GM19238 (cell line): Measurements from ENCODE around the gene ZFPL1.

Source experiments
- DNase-seq: peaks from one replicate; pipeline ENCODE4 v3.0.0; 2011; ENCODE audit warnings: low spot score; ENCODE audit not compliant: insufficient read length

Gene ZFPL1

GRCh38 chr11:65128182-65129145 lies 44.4 kb downstream of the ZFPL1 start:
- no peak for DNase-seq

GRCh38 chr11:65129649-65130441 lies 45.8 kb downstream of the ZFPL1 start:
- DNase-seq, result no peak

- DNase-seq, result no peak
Measured at GRCh38 chr11:65130631-65131416, 46.8 kb downstream of the ZFPL1 start.

DNA sequence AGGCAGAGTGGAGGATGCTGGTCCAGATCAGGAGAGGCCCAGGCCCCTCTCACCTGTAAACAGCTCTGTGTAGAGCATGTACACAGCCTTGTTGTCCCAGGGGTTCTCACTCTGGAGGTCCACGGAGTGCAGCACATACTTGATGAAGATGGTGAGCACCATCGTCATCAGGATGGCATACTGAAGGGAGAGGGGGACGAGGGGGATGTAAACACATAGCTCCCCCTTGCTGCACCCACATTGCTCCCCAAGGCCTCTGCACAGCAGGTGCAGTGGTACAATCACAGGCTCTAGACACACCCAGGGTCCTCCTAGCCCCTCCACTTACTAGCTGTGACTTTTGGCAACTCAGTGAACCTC lies 47.4 kb downstream of the ZFPL1 start:
- no peak for DNase-seq

GRCh38 chr11:65131895-65132237 lies 47.8 kb downstream of the ZFPL1 start:
- no peak for DNase-seq

DNA sequence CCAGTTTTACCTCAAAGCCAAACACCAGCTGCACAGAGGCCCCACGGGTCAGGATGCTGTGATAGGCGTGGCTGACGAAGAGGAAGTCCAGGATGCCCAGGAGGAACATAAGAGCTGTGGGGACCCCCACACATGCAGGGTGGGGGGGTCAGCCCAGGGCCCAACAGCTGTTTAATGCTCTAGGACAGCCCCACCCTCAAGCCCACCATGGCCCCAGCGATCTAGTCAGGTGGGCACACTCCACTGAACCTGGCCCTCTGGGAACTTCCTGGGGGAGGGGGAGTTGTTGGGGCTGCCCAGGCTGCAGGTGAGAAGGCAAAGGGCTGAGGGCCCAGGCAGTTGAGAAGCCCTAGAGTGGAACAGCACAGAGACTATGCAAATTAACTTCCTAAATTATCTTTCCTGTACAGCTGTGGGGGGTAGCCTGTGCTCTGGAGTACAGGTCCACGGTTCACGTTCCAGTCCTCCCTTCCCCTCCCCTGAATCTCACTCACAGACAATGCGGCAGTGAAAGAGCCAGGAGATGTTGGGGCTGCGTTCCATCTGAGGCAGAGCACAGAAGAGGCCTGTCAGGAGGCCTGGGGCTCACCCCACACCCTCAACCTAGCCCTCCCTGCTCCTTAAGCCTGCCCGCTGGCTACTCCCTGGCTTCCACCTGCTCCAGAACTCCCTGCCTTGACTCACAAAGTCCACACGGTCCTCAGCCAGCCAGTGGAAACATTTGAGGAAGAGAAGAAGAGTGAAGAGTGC lies 48.4 kb downstream of the ZFPL1 start:
- DNase-seq, result no peak

- DNase-seq, result no peak
Measured at GRCh38 chr11:65132988-65133700, 49.1 kb downstream of the ZFPL1 start.

GRCh38 chr11:65133724-65134123 lies 49.7 kb downstream of the ZFPL1 start:
- DNase-seq, result no peak

DNA sequence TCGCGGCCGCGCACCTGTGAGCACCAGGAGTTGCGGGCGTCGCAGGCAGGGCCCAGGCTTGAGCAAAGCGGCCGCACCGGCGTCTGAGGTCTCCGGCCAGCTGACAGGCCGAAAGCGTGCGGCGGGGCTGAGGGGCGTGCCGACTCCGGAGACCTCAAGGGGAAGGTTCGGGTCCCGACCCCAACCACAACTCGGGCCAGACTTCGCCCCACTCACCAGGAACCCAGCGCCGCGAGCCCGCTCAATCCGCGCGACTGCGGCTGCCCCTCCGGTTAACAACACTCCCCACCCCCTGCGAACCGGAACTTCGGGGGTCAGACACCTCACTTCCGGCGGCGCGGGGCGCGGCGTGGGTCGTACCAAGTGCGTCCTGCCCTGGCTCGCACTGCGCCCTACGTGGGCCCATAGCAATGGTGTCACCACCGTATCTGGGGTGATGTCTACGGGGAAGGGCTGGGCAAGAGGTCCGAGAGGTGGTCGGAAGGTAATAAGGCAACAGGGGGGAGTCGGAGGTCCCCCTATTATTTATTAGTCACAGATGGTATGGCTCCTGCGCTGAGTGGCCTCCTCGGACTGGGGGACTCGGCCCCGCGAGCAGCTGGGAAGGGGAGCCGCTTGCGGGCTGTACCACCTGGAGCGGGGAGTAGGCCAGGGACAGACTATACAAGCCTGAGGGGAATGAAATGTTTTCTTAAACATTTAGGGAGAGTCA lies 50.4 kb downstream of the ZFPL1 start, which contains the start of gene SYVN1:
TSS of gene SYVN1 (minus strand) at position 280 of the 712 bp plus-strand sequence. CDS start 918 bp downstream, outside the sequence.
- DNase-seq, result peak; percentile 89

- DNase-seq, result peak; percentile 86
Measured at GRCh38 chr11:65134952-65135632, 51.1 kb downstream of the ZFPL1 start.

GRCh38 chr11:65135633-65136145 lies 51.7 kb downstream of the ZFPL1 start:
- DNase-seq, result no peak

DNA sequence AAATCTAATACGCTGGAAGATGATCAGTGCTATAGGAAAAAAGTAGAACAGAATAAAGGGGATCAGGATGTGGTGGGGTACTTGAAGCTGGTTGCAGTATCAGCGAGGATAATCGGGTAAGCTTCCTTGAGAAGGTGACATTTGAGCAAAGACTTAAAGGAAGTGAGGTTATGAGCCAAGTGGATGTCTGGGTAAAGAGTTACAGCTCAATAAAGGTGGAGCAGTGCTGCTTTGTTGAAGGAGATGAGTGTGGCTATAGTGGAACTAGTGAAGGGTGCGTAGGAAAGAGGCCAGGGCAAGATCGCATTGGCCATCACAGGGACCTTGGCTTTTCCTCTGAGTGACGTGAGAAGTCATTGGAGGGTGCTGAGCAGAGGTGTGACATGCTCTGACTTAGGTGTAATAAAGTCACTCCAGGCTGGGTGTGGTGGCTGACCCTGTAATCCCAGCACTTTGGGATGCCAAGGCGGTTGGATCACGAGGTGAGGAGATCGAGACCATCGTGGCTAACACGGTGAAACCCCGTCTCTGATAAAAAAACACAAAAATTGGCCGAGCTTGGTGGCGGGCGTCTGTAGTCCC lies 52.6 kb downstream of the ZFPL1 start:
- no peak for DNase-seq
